SK-N-SH treated with all-trans-retinoic acid at 6 μM for 48 hours (cell line): ENCODE results near the gene AAK1.

ENCODE experiments used
- ATAC-seq: fragments of 200-7000 bp; cut with Tn5 transposase; 3 replicates; pipeline ENCODE4 v1.9.1; 2020; ENCODE audit warnings: mild to moderate bottlenecking, moderate library complexity
- BACH2 ChIP-seq: fragments of 250-450 bp; sonication (Bioruptor Pico); IDR thresholded peaks from 2 replicates; pipeline ENCODE4 v1.9.0; 2021; ENCODE audit warnings: mild to moderate bottlenecking, borderline replicate concordance
- CREB5 ChIP-seq: fragments of 250-450 bp; sonication (Bioruptor Pico); IDR thresholded peaks from 2 replicates; pipeline ENCODE4 v1.5.1; 2020; ENCODE audit warnings: low read depth, mild to moderate bottlenecking, moderate library complexity
- CSDC2 ChIP-seq: fragments of 250-450 bp; sonication (Bioruptor Pico); IDR thresholded peaks from 2 replicates; pipeline ENCODE4 v1.5.0; 2020; ENCODE audit warnings: mild to moderate bottlenecking, moderate library complexity
- CSRNP3 ChIP-seq: fragments of 250-450 bp; sonication (Bioruptor Pico); IDR thresholded peaks from 2 replicates; pipeline ENCODE4 v1.5.1; 2021; ENCODE audit warnings: mild to moderate bottlenecking, moderate library complexity
- ISL1 ChIP-seq: fragments of 250-450 bp; sonication (Bioruptor Pico); IDR thresholded peaks from 2 replicates; pipeline ENCODE4 v2.1.2; 2022; ENCODE audit warnings: mild to moderate bottlenecking, moderate library complexity
- OSR1 ChIP-seq: fragments of 250-450 bp; sonication (Bioruptor Pico); IDR thresholded peaks from 2 replicates; pipeline ENCODE4 v1.8.0; 2022; ENCODE audit warnings: moderate library complexity, mild to moderate bottlenecking, inconsistent platforms
- POU6F1 ChIP-seq: fragments of 250-450 bp; sonication (Bioruptor Pico); IDR thresholded peaks from 2 replicates; pipeline ENCODE4 v1.8.0; 2021; ENCODE audit warnings: low read depth, mild to moderate bottlenecking, moderate library complexity, borderline replicate concordance
- PPARA ChIP-seq: fragments of 250-450 bp; sonication (Bioruptor Pico); IDR thresholded peaks from 2 replicates; pipeline ENCODE4 v1.5.0; 2020; ENCODE audit warnings: mild to moderate bottlenecking, borderline replicate concordance
- RARB ChIP-seq: fragments of 250-450 bp; sonication (Bioruptor Pico); IDR thresholded peaks from 2 replicates; pipeline ENCODE4 v1.8.0; 2021; ENCODE audit warnings: mild to moderate bottlenecking, moderate library complexity
- SNAI2 ChIP-seq: fragments of 250-450 bp; sonication (Bioruptor Pico); IDR thresholded peaks from 2 replicates; pipeline ENCODE4 v1.5.0; 2020; ENCODE audit warnings: mild to moderate bottlenecking, moderate library complexity
- TCF4 ChIP-seq: fragments of 250-450 bp; sonication (Bioruptor Pico); IDR thresholded peaks from 2 replicates; pipeline ENCODE4 v1.8.0; 2021; ENCODE audit warnings: mild to moderate bottlenecking, moderate library complexity, borderline replicate concordance
- TOX ChIP-seq: fragments of 250-450 bp; sonication (Bioruptor Pico); IDR thresholded peaks from 2 replicates; pipeline ENCODE4 v1.8.0; 2021; ENCODE audit warnings: mild to moderate bottlenecking, moderate library complexity, borderline replicate concordance
- ZC3H10 ChIP-seq: fragments of 250-450 bp; sonication (Bioruptor Pico); IDR thresholded peaks from 2 replicates; pipeline ENCODE4 v1.5.1; 2021; ENCODE audit warnings: mild to moderate bottlenecking, moderate library complexity
- ZFP3 ChIP-seq: fragments of 250-450 bp; sonication (Bioruptor Pico); IDR thresholded peaks from 2 replicates; pipeline ENCODE4 v1.5.0; 2020; ENCODE audit warnings: mild to moderate bottlenecking, moderate library complexity
- ZFP30 ChIP-seq: fragments of 450-650 bp; formaldehyde crosslinking; IDR thresholded peaks from 2 replicates; pipeline ENCODE4 v1.5.0; 2022; ENCODE audit warnings: mild to moderate bottlenecking, moderate library complexity
- ZNF565 ChIP-seq: fragments of 450-650 bp; formaldehyde crosslinking; conservative IDR thresholded peaks from 2 replicates; pipeline ENCODE4 v1.5.0; 2020; ENCODE audit warnings: low read depth, mild to moderate bottlenecking, moderate library complexity
- ZNF70 ChIP-seq: fragments of 450-650 bp; formaldehyde crosslinking; IDR thresholded peaks from 2 replicates; pipeline ENCODE4 v1.5.0; 2020; ENCODE audit warnings: mild to moderate bottlenecking, moderate library complexity
- ZNF8 ChIP-seq: fragments of 450-650 bp; formaldehyde crosslinking; IDR thresholded peaks from 2 replicates; pipeline ENCODE4 v1.5.0; 2020; ENCODE audit warnings: mild to moderate bottlenecking, moderate library complexity
- TF ChIP-seq, protein P1 (sequence below): fragments of 250-450 bp; sonication (Bioruptor Pico); IDR thresholded peaks from 2 replicates; pipeline ENCODE4 v1.5.0; 2020; ENCODE audit warnings: mild to moderate bottlenecking, moderate library complexity
- TF ChIP-seq, protein P2 (sequence below): fragments of 250-450 bp; sonication (Bioruptor Pico); IDR thresholded peaks from 2 replicates; pipeline ENCODE4 v1.8.0; 2020; ENCODE audit warnings: mild to moderate bottlenecking, moderate library complexity, borderline replicate concordance

Gene AAK1

DNA sequence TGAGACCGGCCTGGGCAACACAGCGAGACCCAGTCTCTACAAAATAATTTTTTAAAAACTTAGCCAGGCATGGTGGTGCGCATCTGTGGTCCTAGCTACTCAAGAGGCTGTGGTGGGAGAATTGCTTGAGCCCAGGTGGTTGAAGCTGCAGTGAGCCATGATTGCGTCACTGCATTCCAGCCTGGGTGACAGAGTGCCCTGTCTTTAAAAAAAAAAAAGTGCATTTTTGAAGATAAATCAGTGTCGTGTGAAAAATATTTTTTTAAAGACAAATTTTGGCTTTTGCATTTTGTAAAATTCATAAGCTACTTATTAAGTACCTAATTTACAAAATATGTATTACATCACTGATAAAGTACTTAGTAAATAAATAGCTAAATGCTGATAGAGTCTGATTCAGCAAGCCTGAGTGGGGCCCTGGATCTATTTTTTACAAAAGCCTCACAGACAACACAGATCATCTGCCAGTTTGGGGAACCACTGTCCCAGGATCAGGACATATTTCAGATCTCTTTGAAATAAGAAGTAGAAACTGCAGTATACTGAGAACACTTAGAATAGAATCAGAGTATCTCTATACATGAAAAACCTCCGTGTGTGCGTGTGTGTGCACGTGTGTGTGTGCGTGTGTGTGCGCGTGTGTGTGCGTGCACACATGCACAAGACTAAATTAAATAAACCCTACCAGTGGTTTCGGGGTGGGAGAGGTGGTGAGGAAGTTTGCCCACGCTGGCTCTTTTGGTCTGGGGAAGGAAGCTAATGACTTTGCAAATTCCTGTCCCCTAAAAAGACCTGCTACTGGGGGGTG is 61.6 kb downstream of the AAK1 start:
- peak; percentile 62 for ATAC-seq
- no peak for TF ChIP-seq BACH2
- TF ChIP-seq TOX (CRISPR knock-in tag) = no peak
- peak; percentile 59; the same call in 1 of the 2 replicates for TF ChIP-seq ISL1

DNA sequence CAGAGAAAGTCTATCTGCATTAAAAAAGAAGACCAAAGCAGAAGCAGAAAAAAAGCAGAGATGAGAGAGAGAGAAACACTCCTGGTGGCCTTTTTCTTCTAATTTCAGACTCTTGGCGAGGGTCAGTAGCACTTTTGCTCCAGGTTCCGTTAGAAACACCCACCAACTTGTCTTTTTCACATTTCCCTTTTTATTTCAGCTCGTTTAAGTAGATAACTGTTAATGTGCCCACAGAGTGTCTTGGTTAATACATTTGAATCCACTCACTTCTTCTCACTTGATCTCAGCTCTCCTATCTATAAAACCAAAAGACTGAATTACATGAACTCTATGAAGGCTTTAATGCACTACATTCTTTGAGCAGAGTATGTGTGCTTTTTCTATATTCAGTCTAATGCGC is 63.1 kb downstream of the AAK1 start:
- ATAC-seq = no peak
- TF ChIP-seq CREB5 (CRISPR knock-in tag) (no peak), SNAI2 (CRISPR knock-in tag) (no peak), ZC3H10 (CRISPR knock-in tag) (no peak), TOX (CRISPR knock-in tag) (no peak), CSDC2 (CRISPR knock-in tag) (no peak), ZNF70 (CRISPR knock-in tag) (no peak), RARB (CRISPR knock-in tag) (no peak), POU6F1 (no peak), PPARA (CRISPR knock-in tag) (no peak), CSRNP3 (CRISPR knock-in tag) (no peak), ISL1 (no peak), ZFP30 (CRISPR knock-in tag) (no peak), TCF4 (CRISPR knock-in tag) (no peak), ZNF565 (CRISPR knock-in tag) (no peak), ZFP3 (CRISPR knock-in tag) (no peak), OSR1 (no peak)
- TF ChIP-seq, protein P1, sequence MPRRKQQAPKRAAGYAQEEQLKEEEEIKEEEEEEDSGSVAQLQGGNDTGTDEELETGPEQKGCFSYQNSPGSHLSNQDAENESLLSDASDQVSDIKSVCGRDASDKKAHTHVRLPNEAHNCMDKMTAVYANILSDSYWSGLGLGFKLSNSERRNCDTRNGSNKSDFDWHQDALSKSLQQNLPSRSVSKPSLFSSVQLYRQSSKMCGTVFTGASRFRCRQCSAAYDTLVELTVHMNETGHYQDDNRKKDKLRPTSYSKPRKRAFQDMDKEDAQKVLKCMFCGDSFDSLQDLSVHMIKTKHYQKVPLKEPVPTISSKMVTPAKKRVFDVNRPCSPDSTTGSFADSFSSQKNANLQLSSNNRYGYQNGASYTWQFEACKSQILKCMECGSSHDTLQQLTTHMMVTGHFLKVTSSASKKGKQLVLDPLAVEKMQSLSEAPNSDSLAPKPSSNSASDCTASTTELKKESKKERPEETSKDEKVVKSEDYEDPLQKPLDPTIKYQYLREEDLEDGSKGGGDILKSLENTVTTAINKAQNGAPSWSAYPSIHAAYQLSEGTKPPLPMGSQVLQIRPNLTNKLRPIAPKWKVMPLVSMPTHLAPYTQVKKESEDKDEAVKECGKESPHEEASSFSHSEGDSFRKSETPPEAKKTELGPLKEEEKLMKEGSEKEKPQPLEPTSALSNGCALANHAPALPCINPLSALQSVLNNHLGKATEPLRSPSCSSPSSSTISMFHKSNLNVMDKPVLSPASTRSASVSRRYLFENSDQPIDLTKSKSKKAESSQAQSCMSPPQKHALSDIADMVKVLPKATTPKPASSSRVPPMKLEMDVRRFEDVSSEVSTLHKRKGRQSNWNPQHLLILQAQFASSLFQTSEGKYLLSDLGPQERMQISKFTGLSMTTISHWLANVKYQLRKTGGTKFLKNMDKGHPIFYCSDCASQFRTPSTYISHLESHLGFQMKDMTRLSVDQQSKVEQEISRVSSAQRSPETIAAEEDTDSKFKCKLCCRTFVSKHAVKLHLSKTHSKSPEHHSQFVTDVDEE = no peak
- TF ChIP-seq, protein P2, sequence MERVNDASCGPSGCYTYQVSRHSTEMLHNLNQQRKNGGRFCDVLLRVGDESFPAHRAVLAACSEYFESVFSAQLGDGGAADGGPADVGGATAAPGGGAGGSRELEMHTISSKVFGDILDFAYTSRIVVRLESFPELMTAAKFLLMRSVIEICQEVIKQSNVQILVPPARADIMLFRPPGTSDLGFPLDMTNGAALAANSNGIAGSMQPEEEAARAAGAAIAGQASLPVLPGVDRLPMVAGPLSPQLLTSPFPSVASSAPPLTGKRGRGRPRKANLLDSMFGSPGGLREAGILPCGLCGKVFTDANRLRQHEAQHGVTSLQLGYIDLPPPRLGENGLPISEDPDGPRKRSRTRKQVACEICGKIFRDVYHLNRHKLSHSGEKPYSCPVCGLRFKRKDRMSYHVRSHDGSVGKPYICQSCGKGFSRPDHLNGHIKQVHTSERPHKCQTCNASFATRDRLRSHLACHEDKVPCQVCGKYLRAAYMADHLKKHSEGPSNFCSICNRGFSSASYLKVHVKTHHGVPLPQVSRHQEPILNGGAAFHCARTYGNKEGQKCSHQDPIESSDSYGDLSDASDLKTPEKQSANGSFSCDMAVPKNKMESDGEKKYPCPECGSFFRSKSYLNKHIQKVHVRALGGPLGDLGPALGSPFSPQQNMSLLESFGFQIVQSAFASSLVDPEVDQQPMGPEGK = no peak
- TF ChIP-seq, all 23 proteins: peak for 0

DNA sequence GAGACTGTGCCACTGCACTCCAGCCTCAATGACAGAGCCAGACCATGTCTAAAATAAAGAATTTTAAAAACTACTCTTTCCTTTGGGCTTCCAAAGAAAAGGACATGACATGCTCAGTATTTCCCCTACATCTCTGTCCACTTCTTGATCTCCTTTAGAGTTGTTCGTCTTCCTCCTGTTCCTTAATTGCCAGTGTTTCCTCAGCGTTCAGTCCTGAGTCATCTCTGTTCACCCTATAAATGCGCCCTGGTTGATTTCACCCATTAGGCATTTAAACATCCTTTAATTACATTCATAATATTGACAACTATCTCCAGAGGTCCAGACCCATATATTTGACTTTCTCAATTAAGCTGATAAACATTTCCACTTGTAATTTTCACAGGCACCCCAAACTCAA is 64.0 kb downstream of the AAK1 start:
- no peak for TF ChIP-seq SNAI2 (CRISPR knock-in tag)
- TF ChIP-seq TCF4 (CRISPR knock-in tag) = no peak
- TF ChIP-seq POU6F1 = no peak
- TF ChIP-seq ZNF565 (CRISPR knock-in tag) = no peak
- no peak for TF ChIP-seq CSDC2 (CRISPR knock-in tag)
- TF ChIP-seq ZNF8 (CRISPR knock-in tag) = no peak
- no peak for TF ChIP-seq ZNF70 (CRISPR knock-in tag)
- TF ChIP-seq RARB (CRISPR knock-in tag) = no peak
- no peak for TF ChIP-seq ZC3H10 (CRISPR knock-in tag)
- no peak for TF ChIP-seq ZFP30 (CRISPR knock-in tag)
- no peak for TF ChIP-seq OSR1
- no peak for ATAC-seq
